ENCODE data around the gene INO80D. TPM values are rescaled to one million over a fixed set of nuclear protein-coding genes. Genes with fewer than 3 reads are reported as not detected.

Gene INO80D
- total RNA-seq, 4 donors from 2014 or later = 6.4 to 45.6 (median 23.4) TPM

GRCh38 chr2:205976120-205976814 is 109.7 kb downstream of the INO80D start:
- Histone ChIP-seq H3K4me3 (no peak overlapping the region), H3K4me1 (no peaks in the 10 kb centered on the region), H3K27ac (no peak overlapping the region), H3K27me3 (no peaks in the 10 kb centered on the region), H3K9me3 (no peaks in the 10 kb centered on the region), H3K36me3 (no peaks in the 10 kb centered on the region)
- no peak for DNase-seq
- intact Hi-C loops (cut with DNase I; ENCODE audit: low total_unique reads) = no loop called here
- TF ChIP-seq POLR2A (IDR thresholded peaks at IDR 0.05) = no peak
- TF ChIP-seq, protein P1, sequence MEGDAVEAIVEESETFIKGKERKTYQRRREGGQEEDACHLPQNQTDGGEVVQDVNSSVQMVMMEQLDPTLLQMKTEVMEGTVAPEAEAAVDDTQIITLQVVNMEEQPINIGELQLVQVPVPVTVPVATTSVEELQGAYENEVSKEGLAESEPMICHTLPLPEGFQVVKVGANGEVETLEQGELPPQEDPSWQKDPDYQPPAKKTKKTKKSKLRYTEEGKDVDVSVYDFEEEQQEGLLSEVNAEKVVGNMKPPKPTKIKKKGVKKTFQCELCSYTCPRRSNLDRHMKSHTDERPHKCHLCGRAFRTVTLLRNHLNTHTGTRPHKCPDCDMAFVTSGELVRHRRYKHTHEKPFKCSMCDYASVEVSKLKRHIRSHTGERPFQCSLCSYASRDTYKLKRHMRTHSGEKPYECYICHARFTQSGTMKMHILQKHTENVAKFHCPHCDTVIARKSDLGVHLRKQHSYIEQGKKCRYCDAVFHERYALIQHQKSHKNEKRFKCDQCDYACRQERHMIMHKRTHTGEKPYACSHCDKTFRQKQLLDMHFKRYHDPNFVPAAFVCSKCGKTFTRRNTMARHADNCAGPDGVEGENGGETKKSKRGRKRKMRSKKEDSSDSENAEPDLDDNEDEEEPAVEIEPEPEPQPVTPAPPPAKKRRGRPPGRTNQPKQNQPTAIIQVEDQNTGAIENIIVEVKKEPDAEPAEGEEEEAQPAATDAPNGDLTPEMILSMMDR (IDR thresholded peaks at IDR 0.05) = no peak

DNA sequence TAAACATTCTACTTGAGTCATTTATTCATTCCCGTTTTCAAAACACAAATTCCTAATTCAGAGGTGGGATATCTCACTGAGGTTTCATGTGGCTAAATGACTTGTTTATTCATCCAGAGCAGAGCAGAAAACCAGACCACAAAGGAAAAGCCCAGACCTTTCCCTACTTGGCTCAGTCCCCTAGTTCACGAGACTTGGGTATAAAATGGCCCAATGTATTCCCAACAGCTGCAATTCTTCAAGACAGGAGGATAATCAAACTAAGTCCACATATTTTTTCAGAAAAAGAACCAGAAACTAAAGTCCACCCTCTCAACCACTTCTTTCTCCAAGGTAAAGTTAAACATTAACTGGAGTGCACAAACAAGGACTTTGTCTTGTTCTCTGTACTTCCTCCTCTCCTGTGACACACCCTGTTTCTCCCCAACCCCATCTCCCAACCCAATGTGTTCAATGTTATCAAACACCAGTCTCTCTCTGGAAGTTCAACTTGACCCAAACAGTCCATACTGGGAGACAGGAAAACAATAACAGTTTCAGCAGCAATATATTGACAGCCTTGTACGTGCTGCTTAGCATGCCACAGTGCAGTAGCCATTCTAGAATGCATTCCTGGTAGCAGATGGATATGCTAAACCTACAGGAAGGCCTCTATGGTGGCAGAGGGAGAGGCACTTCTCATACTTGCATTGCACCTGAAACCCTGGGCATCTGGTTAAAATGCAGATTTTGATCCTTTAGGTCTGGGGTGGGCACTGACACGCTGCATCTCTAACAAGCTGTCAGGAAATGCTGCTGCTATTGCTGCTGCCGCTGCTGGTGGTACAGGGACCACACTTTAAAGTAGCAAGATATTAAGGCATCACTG is 110.7 kb downstream of the INO80D start:
- H3K27ac ChIP-seq = no peak overlapping the region
- H3K27me3 ChIP-seq = no peaks in the 10 kb centered on the region
- H3K4me1 ChIP-seq = no peaks in the 10 kb centered on the region
- intact Hi-C loops (cut with DNase I; ENCODE audit: low total_unique reads) = no loop called here
- TF ChIP-seq, protein P1 (IDR thresholded peaks at IDR 0.05) = no peak
- TF ChIP-seq POLR2A (IDR thresholded peaks at IDR 0.05) = no peak
- H3K4me3 ChIP-seq = no peak overlapping the region
- H3K36me3 ChIP-seq = no peaks in the 10 kb centered on the region
- DNase-seq = no peak
- no peaks in the 10 kb centered on the region for H3K9me3 ChIP-seq

DNA sequence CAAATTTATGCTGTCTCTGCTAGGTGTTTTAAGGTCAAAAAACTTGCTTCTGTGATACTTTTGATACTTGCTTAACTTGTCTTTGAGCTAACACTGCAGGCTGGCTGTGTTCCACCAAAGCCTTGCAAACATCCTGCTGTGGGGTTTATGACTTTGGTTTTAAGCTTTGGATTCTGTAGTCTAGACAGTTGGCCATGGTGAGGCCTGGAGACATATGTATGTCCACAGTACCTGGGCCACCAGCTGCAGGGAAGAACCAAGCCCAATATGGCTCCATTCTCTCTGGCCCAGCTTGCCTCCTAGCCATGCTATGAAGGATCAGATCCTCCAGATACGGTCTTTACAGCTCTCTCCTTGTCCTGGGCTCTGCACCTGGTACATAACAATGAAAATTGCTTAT is 113.9 kb downstream of the INO80D start:
- Histone ChIP-seq H3K36me3 (no peaks in the 10 kb centered on the region), H3K4me3 (no peak overlapping the region), H3K27ac (no peak overlapping the region), H3K27me3 (no peaks in the 10 kb centered on the region), H3K9me3 (no peaks in the 10 kb centered on the region), H3K4me1 (no peaks in the 10 kb centered on the region)
- no peak for DNase-seq
- TF ChIP-seq, protein P1 (IDR thresholded peaks at IDR 0.05) = no peak
- TF ChIP-seq POLR2A (IDR thresholded peaks at IDR 0.05) = no peak
- intact Hi-C loops (cut with DNase I; ENCODE audit: low total_unique reads) = no loop called here

DNA sequence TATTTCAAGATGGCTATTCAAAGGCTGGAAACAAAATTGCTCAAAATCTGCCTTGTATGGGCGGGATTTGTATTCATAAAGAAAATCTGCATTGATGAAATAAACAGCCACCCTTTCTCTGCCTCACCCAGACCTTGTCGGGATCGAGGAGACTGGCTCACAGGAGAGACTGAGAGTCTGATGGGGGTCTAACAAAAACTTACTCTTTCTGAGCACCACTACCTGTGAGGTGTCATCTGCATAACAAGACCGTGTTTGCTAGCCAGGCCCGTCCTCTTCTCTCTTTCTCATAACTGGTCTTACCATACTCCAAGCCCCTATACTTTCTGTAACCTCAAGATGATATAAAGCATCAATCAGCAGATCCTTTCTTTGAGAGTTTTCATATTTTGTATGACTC is 115.6 kb downstream of the INO80D start:
- TF ChIP-seq, protein P1 (IDR thresholded peaks at IDR 0.05) = no peak
- TF ChIP-seq POLR2A (IDR thresholded peaks at IDR 0.05) = no peak
- Histone ChIP-seq H3K4me3 (no peak overlapping the region), H3K27me3 (no peaks in the 10 kb centered on the region), H3K27ac (no peak overlapping the region), H3K4me1 (no peaks in the 10 kb centered on the region), H3K36me3 (no peaks in the 10 kb centered on the region), H3K9me3 (no peaks in the 10 kb centered on the region)
- intact Hi-C loops (cut with DNase I; ENCODE audit: low total_unique reads) = no loop called here
- DNase-seq = no peak

DNA sequence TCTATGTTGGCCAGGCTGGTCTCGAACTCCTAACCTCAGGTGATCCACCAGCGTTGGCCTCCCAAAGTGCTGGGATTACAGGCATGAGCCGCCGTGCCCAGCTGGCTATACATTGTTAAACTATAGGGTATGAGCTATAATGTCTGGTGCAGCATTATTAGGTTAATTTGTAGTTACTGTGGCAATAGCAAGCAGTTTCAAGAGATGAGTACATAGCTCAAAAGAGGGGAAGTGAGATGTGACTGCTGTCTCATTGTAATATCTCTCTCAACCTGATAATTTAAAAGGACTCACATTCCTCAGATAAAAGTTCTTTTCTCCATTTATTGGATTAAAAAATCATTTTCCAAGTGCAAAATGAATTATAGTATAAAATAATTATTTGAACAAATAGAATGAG is 116.4 kb downstream of the INO80D start:
- Histone ChIP-seq H3K4me1 (no peaks in the 10 kb centered on the region), H3K27ac (no peak overlapping the region), H3K9me3 (no peaks in the 10 kb centered on the region), H3K36me3 (no peaks in the 10 kb centered on the region), H3K27me3 (no peaks in the 10 kb centered on the region), H3K4me3 (no peak overlapping the region)
- DNase-seq = no peak
- intact Hi-C loops (cut with DNase I; ENCODE audit: low total_unique reads) = no loop called here
- TF ChIP-seq POLR2A (IDR thresholded peaks at IDR 0.05) = no peak
- TF ChIP-seq, protein P1 (IDR thresholded peaks at IDR 0.05) = no peak

Data from uterus (tissue), 4 donors.